ENCODE measurements around the gene LRATD1.

- TF ChIP-seq, protein P1, sequence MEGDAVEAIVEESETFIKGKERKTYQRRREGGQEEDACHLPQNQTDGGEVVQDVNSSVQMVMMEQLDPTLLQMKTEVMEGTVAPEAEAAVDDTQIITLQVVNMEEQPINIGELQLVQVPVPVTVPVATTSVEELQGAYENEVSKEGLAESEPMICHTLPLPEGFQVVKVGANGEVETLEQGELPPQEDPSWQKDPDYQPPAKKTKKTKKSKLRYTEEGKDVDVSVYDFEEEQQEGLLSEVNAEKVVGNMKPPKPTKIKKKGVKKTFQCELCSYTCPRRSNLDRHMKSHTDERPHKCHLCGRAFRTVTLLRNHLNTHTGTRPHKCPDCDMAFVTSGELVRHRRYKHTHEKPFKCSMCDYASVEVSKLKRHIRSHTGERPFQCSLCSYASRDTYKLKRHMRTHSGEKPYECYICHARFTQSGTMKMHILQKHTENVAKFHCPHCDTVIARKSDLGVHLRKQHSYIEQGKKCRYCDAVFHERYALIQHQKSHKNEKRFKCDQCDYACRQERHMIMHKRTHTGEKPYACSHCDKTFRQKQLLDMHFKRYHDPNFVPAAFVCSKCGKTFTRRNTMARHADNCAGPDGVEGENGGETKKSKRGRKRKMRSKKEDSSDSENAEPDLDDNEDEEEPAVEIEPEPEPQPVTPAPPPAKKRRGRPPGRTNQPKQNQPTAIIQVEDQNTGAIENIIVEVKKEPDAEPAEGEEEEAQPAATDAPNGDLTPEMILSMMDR (IDR thresholded peaks at IDR 0.05) = no peak
- TF ChIP-seq POLR2A (IDR thresholded peaks at IDR 0.05) = no peak
These were observed 16.2 kb upstream of the LRATD1 start for GRCh38 chr2:14616342-14616741.
